HG03342 (cell line): Measurements from ENCODE around the gene LSM10.

ENCODE experiments used
- ATAC-seq: cut with Tn5 transposase; IDR thresholded peaks from one replicate; pipeline ENCODE4 v1.9.1; 2021; ENCODE audit warnings: mild to moderate bottlenecking, moderate library complexity; ENCODE audit not compliant: unreplicated experiment

Gene LSM10

GRCh38 chr1:36354486-36354885 is 43.2 kb downstream of the LSM10 start:
- ATAC-seq: no peak

- no peak for ATAC-seq
Observed at GRCh38 chr1:36352910-36353878, 44.5 kb downstream of the LSM10 start.

GRCh38 chr1:36352125-36352909 is 45.4 kb downstream of the LSM10 start:
- ATAC-seq: no peak

- no peak for ATAC-seq
Observed at GRCh38 chr1:36351227-36351977, 46.3 kb downstream of the LSM10 start.

GRCh38 chr1:36350659-36351226 is 47.0 kb downstream of the LSM10 start:
- ATAC-seq: no peak

- ATAC-seq: no peak
Observed at GRCh38 chr1:36349839-36350238, 47.9 kb downstream of the LSM10 start.

GRCh38 chr1:36349241-36349671 is 48.5 kb downstream of the LSM10 start:
- ATAC-seq: peak; percentile 83

GRCh38 chr1:36346741-36347370 is 50.9 kb downstream of the LSM10 start:
- ATAC-seq: no peak

GRCh38 chr1:36345353-36345752 is 52.4 kb downstream of the LSM10 start:
- no peak for ATAC-seq

GRCh38 chr1:36344395-36344680 is 53.4 kb downstream of the LSM10 start:
- no peak for ATAC-seq

- ATAC-seq: no peak
Observed at GRCh38 chr1:36343651-36344394, 53.9 kb downstream of the LSM10 start.
